ENCODE data around the gene RPTN.
"Not testable (repeated sequence)": the region's sequence is repeated elsewhere in the genome, so short reads cannot be mapped to it uniquely, and the experiment has no call there.

The RPTN gene

GRCh38 chr1:152148051-152148450 is 11.0 kb downstream of the RPTN start:
- H3K27ac ChIP-seq = no peak overlapping the region
- TF ChIP-seq, protein P1, sequence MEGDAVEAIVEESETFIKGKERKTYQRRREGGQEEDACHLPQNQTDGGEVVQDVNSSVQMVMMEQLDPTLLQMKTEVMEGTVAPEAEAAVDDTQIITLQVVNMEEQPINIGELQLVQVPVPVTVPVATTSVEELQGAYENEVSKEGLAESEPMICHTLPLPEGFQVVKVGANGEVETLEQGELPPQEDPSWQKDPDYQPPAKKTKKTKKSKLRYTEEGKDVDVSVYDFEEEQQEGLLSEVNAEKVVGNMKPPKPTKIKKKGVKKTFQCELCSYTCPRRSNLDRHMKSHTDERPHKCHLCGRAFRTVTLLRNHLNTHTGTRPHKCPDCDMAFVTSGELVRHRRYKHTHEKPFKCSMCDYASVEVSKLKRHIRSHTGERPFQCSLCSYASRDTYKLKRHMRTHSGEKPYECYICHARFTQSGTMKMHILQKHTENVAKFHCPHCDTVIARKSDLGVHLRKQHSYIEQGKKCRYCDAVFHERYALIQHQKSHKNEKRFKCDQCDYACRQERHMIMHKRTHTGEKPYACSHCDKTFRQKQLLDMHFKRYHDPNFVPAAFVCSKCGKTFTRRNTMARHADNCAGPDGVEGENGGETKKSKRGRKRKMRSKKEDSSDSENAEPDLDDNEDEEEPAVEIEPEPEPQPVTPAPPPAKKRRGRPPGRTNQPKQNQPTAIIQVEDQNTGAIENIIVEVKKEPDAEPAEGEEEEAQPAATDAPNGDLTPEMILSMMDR (conservative IDR thresholded peaks at IDR 0.05) = no peak
- no peak for TF ChIP-seq ZFX (IDR thresholded peaks at IDR 0.05)

- TF ChIP-seq, protein P1 (conservative IDR thresholded peaks at IDR 0.05) = no peak
- TF ChIP-seq ZFX (IDR thresholded peaks at IDR 0.05) = no peak
- no peak overlapping the region for H3K27ac ChIP-seq
These were observed 13.3 kb downstream of the RPTN start for GRCh38 chr1:152145769-152146168.

DNA sequence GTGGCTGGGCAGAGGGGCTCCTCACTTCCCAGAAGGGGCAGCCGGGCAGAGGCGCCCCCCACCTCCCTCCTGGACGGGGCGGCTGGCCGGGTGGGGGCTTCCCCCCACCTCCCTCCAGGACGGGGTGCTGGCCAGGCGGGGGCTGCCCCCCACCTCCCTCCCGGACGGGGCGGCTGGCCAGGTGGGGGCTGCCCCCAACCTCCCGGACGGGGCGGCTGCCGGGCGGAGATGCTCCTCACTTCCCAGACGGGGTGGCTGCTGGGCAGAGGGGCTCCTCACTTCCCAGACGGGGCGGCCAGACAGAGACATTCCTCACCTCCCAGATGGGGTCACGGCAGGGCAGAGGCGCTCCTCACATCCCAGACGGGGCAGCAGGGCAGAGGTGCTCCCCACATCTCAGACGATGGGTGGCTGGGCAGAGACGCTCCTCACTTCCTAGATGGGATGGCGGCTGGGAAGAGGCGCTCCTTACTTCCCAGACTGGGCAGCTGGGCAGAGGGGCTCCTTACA is 14.3 kb downstream of the RPTN start:
- H3K27ac ChIP-seq = not testable (repeated sequence)

DNA sequence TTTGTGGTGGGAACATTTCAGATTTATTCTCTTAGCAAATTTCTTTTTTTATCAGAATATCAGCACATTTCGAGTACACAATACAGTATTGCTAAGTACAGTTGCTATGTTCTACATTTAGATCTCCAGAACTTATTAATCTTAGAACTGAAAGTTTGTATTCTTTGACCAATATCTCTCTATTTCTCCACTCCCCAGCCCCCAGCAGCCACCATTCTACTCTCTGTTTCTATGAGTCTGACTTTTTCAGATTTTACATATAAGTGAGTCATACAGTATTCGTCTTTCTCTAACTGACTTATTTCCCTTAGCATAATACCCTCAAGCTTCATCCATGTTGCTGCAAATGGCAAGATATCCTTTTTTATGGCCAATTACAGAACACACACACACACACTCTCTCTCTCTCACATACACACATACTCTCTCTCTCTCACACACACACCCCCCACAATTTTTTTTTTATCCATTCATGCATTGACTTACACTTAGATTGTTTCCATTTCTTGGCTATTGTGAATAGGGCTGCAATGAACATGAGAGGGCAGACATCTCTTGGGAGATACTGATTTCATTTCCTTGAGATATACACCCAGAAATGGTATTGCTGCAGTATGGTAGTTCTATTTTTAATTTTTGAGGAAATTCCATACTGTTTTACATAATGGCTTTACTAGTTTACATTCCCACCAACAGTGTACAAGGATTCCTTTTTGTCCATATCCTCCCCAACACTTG is 15.7 kb downstream of the RPTN start:
- H3K27ac ChIP-seq = no peak overlapping the region
- TF ChIP-seq ZFX (IDR thresholded peaks at IDR 0.05) = no peak
- TF ChIP-seq, protein P1 (conservative IDR thresholded peaks at IDR 0.05) = no peak

DNA sequence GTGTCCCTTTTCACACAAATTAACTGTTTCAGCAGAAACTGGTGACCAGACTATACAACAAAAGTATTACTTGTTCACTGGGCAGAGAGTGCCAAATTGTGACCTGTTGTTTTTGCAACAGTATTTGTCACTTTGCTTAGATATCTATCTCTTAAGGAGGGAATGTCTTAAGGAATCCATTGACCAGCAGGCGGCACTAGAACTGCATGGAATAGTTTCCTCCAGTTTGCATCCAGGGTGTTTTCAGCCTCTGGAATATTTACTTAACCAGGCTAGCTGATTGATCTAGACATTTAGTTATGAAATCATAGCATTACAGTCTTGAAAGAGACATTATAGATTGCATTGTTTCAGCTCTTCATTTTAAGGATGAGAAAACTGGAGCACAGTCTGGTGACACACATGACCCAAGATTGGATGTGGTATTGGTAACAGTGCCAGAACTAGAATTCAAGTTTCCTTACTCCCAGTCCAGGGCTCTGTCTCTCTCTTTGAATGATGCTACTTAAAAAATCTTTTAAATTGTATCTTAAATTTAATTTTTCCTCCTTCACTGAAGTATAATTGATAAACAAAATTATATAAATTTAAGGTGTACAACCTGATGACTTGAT is 16.9 kb downstream of the RPTN start:
- no peak overlapping the region for H3K27ac ChIP-seq
- TF ChIP-seq, protein P1 (conservative IDR thresholded peaks at IDR 0.05) = peak; percentile 97
- TF ChIP-seq ZFX (IDR thresholded peaks at IDR 0.05) = no peak

GRCh38 chr1:152137215-152137614 is 21.8 kb downstream of the RPTN start:
- no peak overlapping the region for H3K27ac ChIP-seq
- no peak for TF ChIP-seq ZFX (IDR thresholded peaks at IDR 0.05)
- TF ChIP-seq, protein P1 (conservative IDR thresholded peaks at IDR 0.05) = no peak

GRCh38 chr1:152130186-152130585 is 28.8 kb downstream of the RPTN start:
- TF ChIP-seq, protein P1 (conservative IDR thresholded peaks at IDR 0.05) = no peak
- TF ChIP-seq ZFX (IDR thresholded peaks at IDR 0.05) = no peak
- no peak overlapping the region for H3K27ac ChIP-seq
